GM23338 (cell line): Measurements from ENCODE around the gene PHKG2. TPM values are rescaled to one million over a fixed set of nuclear protein-coding genes. Genes with fewer than 3 reads are reported as not detected.

ENCODE experiments used
- ATAC-seq: fragments of 200-7000 bp; cut with Tn5 transposase; 3 replicates; pipeline ENCODE4 v1.9.1; 2020
- DNase-seq: peaks from one replicate; pipeline ENCODE4 v3.0.0-alpha.2; 2015; ENCODE audit warnings: low spot score
- H2AFZ ChIP-seq: fragments of 200-600 bp; sonication (generic); 2 replicates; pipeline ENCODE4 v1.8.0; 2016; ENCODE audit warnings: antibody characterized with exemption, mild to moderate bottlenecking, moderate library complexity
- H3F3A ChIP-seq: fragments of 200-600 bp; sonication (generic); replicated peaks from 2 replicates; pipeline ENCODE4 v1.8.0; 2017; ENCODE audit warnings: antibody characterized with exemption, mixed run types, low read depth
- H3K27ac ChIP-seq: fragments of 200-600 bp; sonication (generic); 2 replicates; pipeline ENCODE4 v1.6.1; 2016; ENCODE audit warnings: low read depth
- H3K27me3 ChIP-seq: fragments of 200-600 bp; sonication (generic); 2 replicates; pipeline ENCODE4 v1.8.0; 2016; ENCODE audit warnings: mild to moderate bottlenecking, mixed run types, moderate library complexity; ENCODE audit not compliant: insufficient read depth
- H3K36me3 ChIP-seq: fragments of 200-600 bp; sonication (generic); 2 replicates; pipeline ENCODE4 v1.8.0; 2016; ENCODE audit warnings: mild to moderate bottlenecking; ENCODE audit not compliant: insufficient read depth
- H3K4me1 ChIP-seq: fragments of 200-600 bp; sonication (generic); 2 replicates; pipeline ENCODE4 v1.8.0; 2016; ENCODE audit warnings: mild to moderate bottlenecking, moderate library complexity; ENCODE audit not compliant: insufficient read depth
- H3K4me2 ChIP-seq: fragments of 200-600 bp; sonication (generic); 2 replicates; pipeline ENCODE4 v1.7.1; 2017; ENCODE audit warnings: mixed run types
- H3K4me3 ChIP-seq: fragments of 200-600 bp; sonication (generic); 2 replicates; pipeline ENCODE4 v1.6.1; 2016; ENCODE audit warnings: mixed run types
- H3K79me2 ChIP-seq: fragments of 200-600 bp; sonication (generic); replicated peaks from 2 replicates; pipeline ENCODE4 v1.8.0; 2017; ENCODE audit warnings: mild to moderate bottlenecking; ENCODE audit not compliant: insufficient read depth
- H3K9me2 ChIP-seq: fragments of 200-600 bp; sonication (generic); 2 replicates; pipeline ENCODE4 v1.8.0; 2017; ENCODE audit not compliant: insufficient read depth
- H4K20me1 ChIP-seq: fragments of 200-600 bp; sonication (generic); replicated peaks from 2 replicates; pipeline ENCODE4 v1.8.0; 2017; ENCODE audit warnings: mild to moderate bottlenecking; ENCODE audit not compliant: insufficient read depth
- H3K27ac Mint-ChIP-seq: 2 replicates; pipeline ENCODE4 v1.8.0; 2020; ENCODE audit warnings: inconsistent platforms, mild to moderate bottlenecking, moderate library complexity, mixed read lengths
- H3K27me3 Mint-ChIP-seq: 3 replicates; pipeline ENCODE4 v1.8.0; 2022; ENCODE audit warnings: low read depth, mild to moderate bottlenecking, moderate library complexity, mixed read lengths, inconsistent platforms; ENCODE audit not compliant: insufficient read depth, poor library complexity
- H3K36me3 Mint-ChIP-seq: 3 replicates; pipeline ENCODE4 v1.8.0; 2021; ENCODE audit warnings: low read depth, mild to moderate bottlenecking, inconsistent platforms, moderate library complexity, mixed read lengths
- H3K4me1 Mint-ChIP-seq: 3 replicates; pipeline ENCODE4 v1.8.0; 2020; ENCODE audit warnings: mild to moderate bottlenecking, inconsistent platforms, mixed read lengths
- H3K4me3 Mint-ChIP-seq: 3 replicates; pipeline ENCODE4 v1.8.0; 2021; ENCODE audit warnings: moderate library complexity, mild to moderate bottlenecking, inconsistent platforms, mixed read lengths
- H3K9me3 Mint-ChIP-seq: 3 replicates; pipeline ENCODE4 v1.8.0; 2020; ENCODE audit warnings: moderate library complexity, mild to moderate bottlenecking, inconsistent platforms, mixed read lengths
- CREB1 ChIP-seq: fragments of 250-450 bp; sonication (Bioruptor Pico); IDR thresholded peaks from 2 replicates; pipeline ENCODE4 v1.5.0; 2020; ENCODE audit warnings: low read depth, mild to moderate bottlenecking, moderate library complexity
- EZH2 ChIP-seq: fragments of 200-600 bp; sonication (generic); IDR thresholded peaks from one replicate; pipeline ENCODE4 v1.8.0; 2017; ENCODE audit warnings: antibody characterized with exemption, mild to moderate bottlenecking, low read depth; ENCODE audit not compliant: unreplicated experiment
- EZH2phosphoT487 ChIP-seq: fragments of 200-600 bp; sonication (generic); IDR thresholded peaks from one replicate; pipeline ENCODE4 v1.8.1; 2018; ENCODE audit warnings: antibody characterized with exemption; ENCODE audit not compliant: unreplicated experiment
- JUNB ChIP-seq: IDR thresholded peaks from one replicate; pipeline ENCODE4 v1.6.1; 2016; ENCODE audit warnings: antibody characterized with exemption; ENCODE audit not compliant: unreplicated experiment
- NANOG ChIP-seq: IDR thresholded peaks from 2 replicates; pipeline ENCODE4 v1.6.1; 2016; ENCODE audit warnings: antibody characterized with exemption, borderline replicate concordance
- POLR2AphosphoS5 ChIP-seq: IDR thresholded peaks from 2 replicates; pipeline ENCODE4 v1.6.1; 2016; ENCODE audit warnings: antibody characterized with exemption, low read depth
- STAT1 ChIP-seq: IDR thresholded peaks from one replicate; pipeline ENCODE4 v1.6.1; 2016; ENCODE audit warnings: antibody characterized with exemption; ENCODE audit not compliant: unreplicated experiment
- ZNF114 ChIP-seq: fragments of 250-450 bp; sonication (Bioruptor Pico); IDR thresholded peaks from 2 replicates; pipeline ENCODE4 v1.5.0; 2020; ENCODE audit warnings: mild to moderate bottlenecking, moderate library complexity
- ZNF331 ChIP-seq: fragments of 250-450 bp; sonication (Bioruptor Pico); IDR thresholded peaks from 2 replicates; pipeline ENCODE4 v1.5.0; 2020; ENCODE audit warnings: low read depth, mild to moderate bottlenecking, moderate library complexity
- polyA plus RNA-seq: library from polyadenylated mRNA; unstranded; fragments of >200 nt; fragmentation: Nextera tagmentation; extraction: Ambion mirVana; gene quantifications from 2 replicates; pipeline ENCODE4 v1.2.1, GENCODE V29; 2016
- total RNA-seq: library from RNA; depleted of rRNA; stranded (reverse); fragments of >200 nt; shearing (Covaris generic); gene quantifications from 2 replicates; pipeline ENCODE4 v1.2.3, GENCODE V29; 2014
- TF ChIP-seq, protein P1 (sequence below), 2 experiments: fragments of 200-600 bp in 1 of 2; sonication (generic) in 1 of 2; conservative IDR thresholded peaks; 2 replicates each; pipeline versions ENCODE4 v1.5.1 to v1.6.1; 2016 to 2017; ENCODE audit warnings: antibody characterized with exemption in 2 of 2, low read depth in 2 of 2, mild to moderate bottlenecking in 2 of 2, moderate library complexity in 1 of 2
- TF ChIP-seq, protein P2 (sequence below): IDR thresholded peaks from one replicate; pipeline ENCODE4 v1.6.1; 2018; ENCODE audit warnings: antibody characterized with exemption; ENCODE audit not compliant: unreplicated experiment

The PHKG2 gene
- total and polyA plus RNA-seq, 2 experiments from 2014 or later, result 26.9 to 27.0 TPM

DNA sequence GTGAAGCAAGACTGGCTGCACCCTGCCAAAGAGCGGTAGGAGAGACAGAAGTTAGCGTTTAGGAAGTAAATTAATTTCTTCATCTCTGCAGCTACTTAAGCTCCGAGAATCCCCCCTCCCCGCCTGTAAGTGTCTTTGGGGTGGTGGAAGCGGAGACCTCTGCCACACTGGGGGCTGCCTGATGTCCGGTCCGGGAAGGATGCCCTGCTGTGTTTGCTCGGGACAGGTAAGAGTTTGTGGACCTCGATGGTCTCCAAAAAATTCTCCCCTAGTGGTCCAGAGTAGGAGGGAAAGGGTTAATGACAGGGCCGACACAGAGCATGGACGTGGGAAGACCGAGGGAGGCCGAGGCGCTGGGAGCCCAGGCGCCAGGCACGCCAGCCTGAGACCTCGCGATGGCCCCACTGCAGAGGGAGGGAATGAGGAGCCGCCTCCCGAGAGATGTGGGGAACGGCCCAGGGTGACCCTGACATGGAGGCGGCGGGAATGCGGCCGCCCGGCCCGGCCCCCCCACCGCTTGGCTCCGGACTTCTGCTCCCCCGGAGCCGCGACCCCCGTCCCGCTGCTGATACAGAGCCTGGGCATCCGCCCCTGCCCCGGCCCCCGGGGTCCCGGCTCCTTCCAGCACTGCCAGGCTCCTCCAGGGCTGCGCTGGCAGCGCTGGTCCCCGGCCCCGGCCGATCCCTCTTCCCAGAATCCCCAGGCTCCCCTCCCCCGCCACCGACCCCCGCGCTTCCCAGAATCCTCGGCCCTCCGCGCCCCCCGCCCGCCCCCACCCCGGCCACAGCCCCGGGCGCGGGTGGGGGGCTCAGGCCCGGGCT is 38.1 kb downstream of the PHKG2 start:
- H3K9me3 Mint-ChIP-seq, result no peaks in the 10 kb centered on the region
- Histone ChIP-seq H4K20me1 (peaks cover 2% of the 10 kb centered on the region; the same call in 1 of the 2 replicates), H3K4me3 (peak overlapping the region; percentile 95), H3K9me2 (no peaks in the 10 kb centered on the region), H2AFZ (no peak overlapping the region), H3F3A (0 out of 2 replicates have a peak, but pooled peaks cover 7% of the 10 kb centered on the region), H3K79me2 (peaks cover 17% of the 10 kb centered on the region), H3K4me1 (peaks cover 3% of the 10 kb centered on the region; the same call in 1 of the 2 replicates), H3K27ac (no peak overlapping the region), H3K27me3 (no peaks in the 10 kb centered on the region), H3K4me2 (peak overlapping the region; percentile 99), H3K36me3 (peaks cover 3% of the 10 kb centered on the region; the same call in 1 of the 2 replicates)
- peaks cover 19% of the 10 kb centered on the region for H3K4me1 Mint-ChIP-seq
- DNase-seq, result peak; percentile 72
- peaks cover 6% of the 10 kb centered on the region for H3K27me3 Mint-ChIP-seq
- peaks cover 21% of the 10 kb centered on the region for H3K36me3 Mint-ChIP-seq
- peak overlapping the region; percentile 88 for H3K4me3 Mint-ChIP-seq
- no peak for TF ChIP-seq STAT1
- TF ChIP-seq EZH2phosphoT487, result no peak
- TF ChIP-seq ZNF114 (CRISPR knock-in tag), result no peak
- TF ChIP-seq, protein P1, sequence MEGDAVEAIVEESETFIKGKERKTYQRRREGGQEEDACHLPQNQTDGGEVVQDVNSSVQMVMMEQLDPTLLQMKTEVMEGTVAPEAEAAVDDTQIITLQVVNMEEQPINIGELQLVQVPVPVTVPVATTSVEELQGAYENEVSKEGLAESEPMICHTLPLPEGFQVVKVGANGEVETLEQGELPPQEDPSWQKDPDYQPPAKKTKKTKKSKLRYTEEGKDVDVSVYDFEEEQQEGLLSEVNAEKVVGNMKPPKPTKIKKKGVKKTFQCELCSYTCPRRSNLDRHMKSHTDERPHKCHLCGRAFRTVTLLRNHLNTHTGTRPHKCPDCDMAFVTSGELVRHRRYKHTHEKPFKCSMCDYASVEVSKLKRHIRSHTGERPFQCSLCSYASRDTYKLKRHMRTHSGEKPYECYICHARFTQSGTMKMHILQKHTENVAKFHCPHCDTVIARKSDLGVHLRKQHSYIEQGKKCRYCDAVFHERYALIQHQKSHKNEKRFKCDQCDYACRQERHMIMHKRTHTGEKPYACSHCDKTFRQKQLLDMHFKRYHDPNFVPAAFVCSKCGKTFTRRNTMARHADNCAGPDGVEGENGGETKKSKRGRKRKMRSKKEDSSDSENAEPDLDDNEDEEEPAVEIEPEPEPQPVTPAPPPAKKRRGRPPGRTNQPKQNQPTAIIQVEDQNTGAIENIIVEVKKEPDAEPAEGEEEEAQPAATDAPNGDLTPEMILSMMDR (conservative IDR thresholded peaks at IDR 0.05; ENCODE audit: low read depth in 2 of 2), result no peak
- no peak for TF ChIP-seq EZH2
- TF ChIP-seq NANOG, result no peak
- no peak for TF ChIP-seq ZNF331 (CRISPR knock-in tag)
- TF ChIP-seq CREB1 (CRISPR knock-in tag), result no peak
- TF ChIP-seq JUNB, result no peak
- TF ChIP-seq POLR2AphosphoS5, result no peak
- TF ChIP-seq, protein P2, sequence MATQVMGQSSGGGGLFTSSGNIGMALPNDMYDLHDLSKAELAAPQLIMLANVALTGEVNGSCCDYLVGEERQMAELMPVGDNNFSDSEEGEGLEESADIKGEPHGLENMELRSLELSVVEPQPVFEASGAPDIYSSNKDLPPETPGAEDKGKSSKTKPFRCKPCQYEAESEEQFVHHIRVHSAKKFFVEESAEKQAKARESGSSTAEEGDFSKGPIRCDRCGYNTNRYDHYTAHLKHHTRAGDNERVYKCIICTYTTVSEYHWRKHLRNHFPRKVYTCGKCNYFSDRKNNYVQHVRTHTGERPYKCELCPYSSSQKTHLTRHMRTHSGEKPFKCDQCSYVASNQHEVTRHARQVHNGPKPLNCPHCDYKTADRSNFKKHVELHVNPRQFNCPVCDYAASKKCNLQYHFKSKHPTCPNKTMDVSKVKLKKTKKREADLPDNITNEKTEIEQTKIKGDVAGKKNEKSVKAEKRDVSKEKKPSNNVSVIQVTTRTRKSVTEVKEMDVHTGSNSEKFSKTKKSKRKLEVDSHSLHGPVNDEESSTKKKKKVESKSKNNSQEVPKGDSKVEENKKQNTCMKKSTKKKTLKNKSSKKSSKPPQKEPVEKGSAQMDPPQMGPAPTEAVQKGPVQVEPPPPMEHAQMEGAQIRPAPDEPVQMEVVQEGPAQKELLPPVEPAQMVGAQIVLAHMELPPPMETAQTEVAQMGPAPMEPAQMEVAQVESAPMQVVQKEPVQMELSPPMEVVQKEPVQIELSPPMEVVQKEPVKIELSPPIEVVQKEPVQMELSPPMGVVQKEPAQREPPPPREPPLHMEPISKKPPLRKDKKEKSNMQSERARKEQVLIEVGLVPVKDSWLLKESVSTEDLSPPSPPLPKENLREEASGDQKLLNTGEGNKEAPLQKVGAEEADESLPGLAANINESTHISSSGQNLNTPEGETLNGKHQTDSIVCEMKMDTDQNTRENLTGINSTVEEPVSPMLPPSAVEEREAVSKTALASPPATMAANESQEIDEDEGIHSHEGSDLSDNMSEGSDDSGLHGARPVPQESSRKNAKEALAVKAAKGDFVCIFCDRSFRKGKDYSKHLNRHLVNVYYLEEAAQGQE, result no peak
- H3K27ac Mint-ChIP-seq, result no peak overlapping the region
- peak; percentile 70 for ATAC-seq
